ENCODE measurements around the gene CCDC38. TPM values are rescaled to one million over a fixed set of nuclear protein-coding genes. Genes with fewer than 3 reads are reported as not detected.

CCDC38 gene
- total RNA-seq, 1 experiment from 2014 or later, result 0.39 TPM

DNA sequence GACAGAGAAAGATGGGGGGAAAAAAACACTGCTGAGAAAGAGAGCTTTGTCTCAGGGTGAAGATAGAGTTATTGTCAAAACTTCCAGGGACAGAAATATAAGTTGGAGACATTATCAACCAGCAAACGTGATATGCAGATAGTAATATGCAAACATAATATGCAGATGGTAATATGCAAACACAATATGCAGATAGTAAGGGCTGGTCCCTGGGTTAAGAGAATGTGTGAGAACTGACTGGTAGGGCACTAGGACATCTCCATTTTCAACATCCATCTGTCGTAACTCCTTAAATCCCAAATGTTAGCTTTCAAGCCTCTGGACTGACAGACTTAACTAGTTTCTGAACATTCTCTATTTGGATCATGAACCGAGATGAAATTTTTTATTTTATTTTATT is 51.5 kb downstream of the CCDC38 start:
- no peaks in the 10 kb centered on the region for H3K9me3 ChIP-seq (replicated peaks)

DNA sequence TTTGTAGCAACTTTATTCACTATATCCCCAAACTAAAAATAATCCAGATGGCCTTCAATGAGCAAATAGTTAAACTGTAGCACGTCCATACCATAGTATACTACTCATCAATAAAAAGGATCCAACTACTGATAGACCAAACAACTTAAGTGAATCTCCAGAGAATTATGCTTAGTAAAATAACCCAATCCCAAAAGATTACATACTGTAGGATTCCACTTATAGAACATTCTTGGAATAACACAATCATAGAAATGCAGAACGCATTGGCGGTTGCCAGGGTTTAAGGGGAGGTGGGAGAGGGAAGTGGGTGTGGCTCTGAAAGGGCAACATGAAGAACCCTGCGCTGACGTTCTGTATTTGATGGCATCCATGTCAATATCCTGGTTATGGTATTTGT is 55.1 kb downstream of the CCDC38 start:
- Histone ChIP-seq H3K27ac (no peak overlapping the region), H3K27me3 (replicated peaks) (no peaks in the 10 kb centered on the region), H3K9me3 (replicated peaks) (no peaks in the 10 kb centered on the region; the same call in 1 of the 2 replicates), H3K36me3 (no peaks in the 10 kb centered on the region), H3K4me1 (replicated peaks) (peaks cover under 1% of the 10 kb centered on the region; the same call in 1 of the 2 replicates), H3K4me3 (no peak overlapping the region)
- no peak for DNase-seq (ENCODE audit: low read depth in 1 of 2, low spot score in 2 of 2)

More for the DNA sequence above, 51.5 kb downstream of the CCDC38 start:
- Histone ChIP-seq H3K4me3 (no peak overlapping the region), H3K36me3 (no peaks in the 10 kb centered on the region), H3K27me3 (replicated peaks) (no peaks in the 10 kb centered on the region), H3K4me1 (replicated peaks) (no peaks in the 10 kb centered on the region), H3K27ac (no peak overlapping the region)
- no peak for DNase-seq (ENCODE audit: low read depth in 1 of 2, low spot score in 2 of 2)

DNA sequence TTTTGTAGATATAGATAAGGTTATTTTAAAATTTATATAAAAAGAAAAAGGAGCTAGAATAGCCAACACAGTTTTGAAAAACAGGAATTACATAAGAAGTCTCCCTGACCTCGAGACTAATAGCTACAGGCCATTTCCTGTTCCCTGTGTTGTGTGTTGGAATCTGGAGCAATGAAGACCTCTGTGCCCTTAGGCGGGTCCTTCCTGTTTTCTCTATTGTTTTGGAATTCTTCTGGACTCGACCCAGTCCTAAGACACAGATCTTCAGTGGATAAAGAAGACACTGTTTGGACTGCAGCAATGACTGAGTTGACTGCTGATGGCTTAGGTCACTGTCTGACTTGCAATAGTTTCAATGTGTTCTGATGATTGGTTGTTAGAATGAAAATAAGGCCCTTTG is 57.4 kb downstream of the CCDC38 start:
- Histone ChIP-seq H3K9me3 (replicated peaks) (no peaks in the 10 kb centered on the region; the same call in 1 of the 2 replicates), H3K27me3 (replicated peaks) (no peaks in the 10 kb centered on the region), H3K4me3 (no peak overlapping the region), H3K27ac (no peak overlapping the region), H3K36me3 (no peaks in the 10 kb centered on the region), H3K4me1 (replicated peaks) (peaks cover 14% of the 10 kb centered on the region; the same call in 1 of the 2 replicates)
- no peak for DNase-seq (ENCODE audit: low read depth in 1 of 2, low spot score in 2 of 2)

DNA sequence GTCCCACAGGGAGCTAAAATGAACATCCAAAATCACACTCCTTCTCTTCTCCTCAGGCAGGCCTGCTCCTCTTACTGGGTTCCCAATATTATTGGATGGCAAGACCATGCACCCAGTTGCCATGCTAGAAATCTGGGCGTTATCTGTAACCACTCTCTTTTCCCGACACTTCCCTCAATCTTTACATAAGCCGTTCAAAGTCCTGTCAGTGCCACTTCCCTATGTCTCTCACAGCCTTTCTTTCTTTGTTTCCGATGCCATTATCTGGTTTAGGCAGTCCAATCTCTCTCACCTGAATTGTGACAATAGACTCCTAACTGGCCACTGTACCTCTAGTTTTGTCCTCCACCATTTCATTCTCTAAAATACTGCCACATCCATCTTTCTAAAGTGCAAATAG is 59.5 kb downstream of the CCDC38 start:
- Histone ChIP-seq H3K4me1 (replicated peaks) (peaks cover 14% of the 10 kb centered on the region; the same call in 1 of the 2 replicates), H3K36me3 (no peaks in the 10 kb centered on the region), H3K27me3 (replicated peaks) (no peaks in the 10 kb centered on the region), H3K9me3 (replicated peaks) (no peaks in the 10 kb centered on the region; the same call in 1 of the 2 replicates), H3K27ac (no peak overlapping the region), H3K4me3 (no peak overlapping the region)
- no peak for DNase-seq (ENCODE audit: low read depth in 1 of 2, low spot score in 2 of 2)

DNA sequence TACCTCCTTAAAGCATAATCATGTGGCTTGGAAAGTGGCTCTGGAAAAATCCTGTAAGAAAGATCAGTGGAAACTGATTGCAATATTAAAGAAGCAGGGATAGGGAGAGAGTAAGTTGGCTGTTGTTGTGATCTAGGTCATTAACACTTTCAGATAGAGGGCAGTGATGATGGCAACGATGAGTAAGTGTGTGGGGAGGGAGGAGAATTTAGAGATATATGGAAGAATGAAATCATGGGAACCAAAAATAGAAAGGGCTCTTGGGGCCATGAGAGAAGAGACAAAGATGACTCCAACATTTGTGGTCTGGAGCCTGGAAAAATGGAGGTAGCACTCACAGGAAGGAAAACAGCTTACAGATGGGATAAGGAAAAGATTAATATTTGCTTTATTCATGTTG is 60.3 kb downstream of the CCDC38 start:
- peaks cover 14% of the 10 kb centered on the region; the same call in 1 of the 2 replicates for H3K4me1 ChIP-seq (replicated peaks)
- peak overlapping the region; percentile 30 for H3K27ac ChIP-seq
- H3K36me3 ChIP-seq, result no peaks in the 10 kb centered on the region
- H3K9me3 ChIP-seq (replicated peaks), result no peaks in the 10 kb centered on the region; the same call in 1 of the 2 replicates
- no peak for DNase-seq (ENCODE audit: low read depth in 1 of 2, low spot score in 2 of 2)
- H3K4me3 ChIP-seq, result no peak overlapping the region
- no peaks in the 10 kb centered on the region for H3K27me3 ChIP-seq (replicated peaks)

DNA sequence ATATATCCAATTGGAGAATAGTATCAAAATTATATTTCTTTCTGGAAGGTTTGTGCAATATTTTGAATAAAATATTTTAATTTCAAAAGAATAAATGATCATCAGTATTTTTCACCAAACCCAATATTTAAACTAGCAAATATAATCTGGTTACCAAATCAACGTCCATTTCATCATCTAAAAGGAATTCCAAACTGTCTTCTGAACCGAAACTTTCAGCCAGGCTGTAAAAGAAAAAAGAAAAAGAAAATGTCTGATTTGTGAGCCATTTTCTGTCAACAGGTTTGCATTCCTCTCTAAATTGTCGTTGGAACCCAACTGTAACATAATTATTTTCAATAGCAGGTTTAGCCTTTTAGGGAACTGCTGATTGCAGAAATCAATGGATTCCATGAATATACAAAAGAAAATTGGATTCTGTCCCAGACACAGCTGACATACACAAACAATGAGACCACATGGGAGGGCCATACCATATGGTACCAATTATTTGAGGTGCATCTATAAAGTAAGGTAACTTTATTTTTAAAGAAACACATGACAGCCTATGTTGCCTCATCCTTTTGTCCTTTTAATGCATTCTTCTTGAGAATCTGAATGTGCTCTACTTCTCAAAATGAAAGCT is 61.0 kb downstream of the CCDC38 start:
- Histone ChIP-seq H3K27ac (peak overlapping the region; percentile 30), H3K9me3 (replicated peaks) (no peaks in the 10 kb centered on the region; the same call in 1 of the 2 replicates), H3K36me3 (no peaks in the 10 kb centered on the region), H3K4me3 (no peak overlapping the region), H3K27me3 (replicated peaks) (no peaks in the 10 kb centered on the region), H3K4me1 (replicated peaks) (peaks cover 14% of the 10 kb centered on the region; the same call in 1 of the 2 replicates)
- peak in 1 of 2 experiments; percentile 59 for DNase-seq (ENCODE audit: low read depth in 1 of 2, low spot score in 2 of 2)

DNA sequence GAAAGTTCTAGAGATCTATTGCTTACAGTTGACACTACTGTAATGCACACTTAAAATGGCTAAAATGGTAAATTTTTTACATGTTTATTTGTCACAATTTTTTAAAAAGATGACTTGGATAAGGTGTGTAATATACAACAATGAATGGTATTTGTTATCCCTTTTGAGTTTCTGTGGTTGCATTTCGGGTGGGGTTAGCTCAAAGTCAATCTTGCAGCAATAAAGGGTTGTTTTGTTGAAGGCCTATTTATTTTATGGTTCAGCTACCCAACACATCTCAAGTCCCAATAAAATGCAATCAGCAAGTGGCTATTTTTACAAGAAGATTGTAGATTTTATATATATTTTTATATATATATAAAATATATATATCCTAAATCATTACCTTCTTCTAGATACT is 61.5 kb downstream of the CCDC38 start:
- H3K27ac ChIP-seq, result peak overlapping the region; percentile 32; the same call in 1 of the 2 replicates
- no peak for DNase-seq (ENCODE audit: low read depth in 1 of 2, low spot score in 2 of 2)
- no peaks in the 10 kb centered on the region for H3K36me3 ChIP-seq
- H3K27me3 ChIP-seq (replicated peaks), result no peaks in the 10 kb centered on the region
- no peak overlapping the region for H3K4me3 ChIP-seq
- no peaks in the 10 kb centered on the region; the same call in 1 of the 2 replicates for H3K9me3 ChIP-seq (replicated peaks)
- peaks cover 14% of the 10 kb centered on the region; the same call in 1 of the 2 replicates for H3K4me1 ChIP-seq (replicated peaks)

DNA sequence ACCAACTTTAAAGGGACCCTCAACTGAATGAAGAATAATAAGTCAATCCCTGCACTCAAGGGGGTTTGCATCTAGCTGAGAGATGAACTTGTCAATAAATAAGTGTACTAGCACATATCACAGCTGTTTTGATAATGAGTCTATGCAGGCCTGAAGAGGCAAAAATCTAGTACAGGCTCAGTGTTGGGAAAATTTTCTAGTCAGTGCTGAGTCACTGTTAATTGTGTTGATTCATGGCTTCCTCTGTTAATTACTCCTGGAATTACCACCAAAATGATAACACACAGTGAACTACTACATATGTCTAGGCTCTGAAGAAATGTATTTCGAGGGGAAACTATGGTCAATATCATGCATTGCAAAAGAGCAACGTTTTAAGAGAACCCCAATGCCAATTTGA is 64.8 kb downstream of the CCDC38 start:
- H3K4me1 ChIP-seq (replicated peaks), result peaks cover 14% of the 10 kb centered on the region; the same call in 1 of the 2 replicates
- no peak overlapping the region for H3K4me3 ChIP-seq
- no peak for DNase-seq (ENCODE audit: low read depth in 1 of 2, low spot score in 2 of 2)
- H3K27ac ChIP-seq, result no peak overlapping the region
- no peaks in the 10 kb centered on the region for H3K9me3 ChIP-seq (replicated peaks)
- no peaks in the 10 kb centered on the region for H3K36me3 ChIP-seq
- no peaks in the 10 kb centered on the region for H3K27me3 ChIP-seq (replicated peaks)

DNA sequence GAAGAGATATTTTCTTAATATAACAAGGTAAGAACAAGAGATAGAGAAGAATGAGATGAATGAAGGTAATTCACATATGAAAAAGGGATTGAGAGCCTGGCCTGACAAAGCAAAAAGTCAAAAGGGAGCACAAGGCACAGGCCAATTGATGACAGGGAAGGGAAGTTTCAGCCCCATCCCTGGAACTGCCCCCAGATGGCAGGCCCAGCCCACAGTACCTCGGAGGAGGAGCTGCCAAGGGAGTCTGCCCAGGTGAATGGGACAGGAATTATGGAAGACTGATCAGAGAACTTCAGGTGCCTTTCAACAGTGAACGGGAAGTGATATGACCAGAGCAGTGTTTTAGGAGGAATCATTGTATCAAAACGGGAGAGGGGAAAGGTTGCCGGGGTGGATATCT is 68.0 kb downstream of the CCDC38 start:
- no peaks in the 10 kb centered on the region for H3K27me3 ChIP-seq (replicated peaks)
- H3K4me3 ChIP-seq, result no peak overlapping the region
- no peak for DNase-seq (ENCODE audit: low read depth in 1 of 2, low spot score in 2 of 2)
- peaks cover 6% of the 10 kb centered on the region; the same call in 1 of the 2 replicates for H3K36me3 ChIP-seq
- H3K27ac ChIP-seq, result no peak overlapping the region
- H3K4me1 ChIP-seq (replicated peaks), result no peaks in the 10 kb centered on the region
- no peaks in the 10 kb centered on the region for H3K9me3 ChIP-seq (replicated peaks)

DNA sequence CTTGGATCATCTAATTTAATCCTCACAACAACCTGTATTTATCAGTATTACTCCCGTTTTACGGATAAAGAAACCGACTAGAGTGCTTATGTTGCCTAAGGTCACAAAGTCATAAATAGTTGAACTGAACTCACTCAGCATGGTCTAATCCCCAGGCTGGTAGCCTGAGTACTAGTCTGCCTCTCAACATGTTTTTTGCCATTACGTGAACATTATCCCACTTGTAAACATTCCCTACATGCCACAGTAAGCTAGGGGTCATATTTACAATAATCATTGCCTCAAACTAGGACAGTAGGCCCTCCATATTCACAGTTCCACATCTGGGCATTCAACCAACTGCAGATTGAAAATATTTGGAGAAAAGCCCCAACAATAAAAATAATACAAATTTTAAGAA is 71.5 kb downstream of the CCDC38 start:
- H3K36me3 ChIP-seq, result peaks cover 28% of the 10 kb centered on the region
- H3K27me3 ChIP-seq (replicated peaks), result no peaks in the 10 kb centered on the region
- H3K4me1 ChIP-seq (replicated peaks), result no peaks in the 10 kb centered on the region
- no peak overlapping the region for H3K27ac ChIP-seq
- no peaks in the 10 kb centered on the region for H3K9me3 ChIP-seq (replicated peaks)
- H3K4me3 ChIP-seq, result no peak overlapping the region
- no peak for DNase-seq (ENCODE audit: low read depth in 1 of 2, low spot score in 2 of 2)

DNA sequence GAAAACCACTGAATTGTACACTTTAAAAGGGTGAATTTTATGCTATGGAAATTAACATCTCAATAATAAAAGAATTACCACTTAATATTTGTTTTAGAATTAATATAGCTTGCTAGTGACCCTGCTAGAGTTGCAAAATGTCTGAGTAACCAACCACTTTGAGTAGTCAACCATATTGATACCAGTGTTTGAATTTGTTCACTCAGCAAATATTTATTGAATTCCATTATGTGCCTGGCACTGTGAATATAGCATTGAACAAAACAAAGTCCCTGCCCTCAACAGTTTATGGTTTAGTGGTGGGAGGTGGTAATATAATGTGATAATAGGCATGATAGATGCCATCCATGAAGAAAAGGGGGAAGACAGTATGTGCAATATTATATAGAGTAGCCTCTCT is 79.1 kb downstream of the CCDC38 start:
- DNase-seq (ENCODE audit: low read depth in 1 of 2, low spot score in 2 of 2), result no peak

DNA sequence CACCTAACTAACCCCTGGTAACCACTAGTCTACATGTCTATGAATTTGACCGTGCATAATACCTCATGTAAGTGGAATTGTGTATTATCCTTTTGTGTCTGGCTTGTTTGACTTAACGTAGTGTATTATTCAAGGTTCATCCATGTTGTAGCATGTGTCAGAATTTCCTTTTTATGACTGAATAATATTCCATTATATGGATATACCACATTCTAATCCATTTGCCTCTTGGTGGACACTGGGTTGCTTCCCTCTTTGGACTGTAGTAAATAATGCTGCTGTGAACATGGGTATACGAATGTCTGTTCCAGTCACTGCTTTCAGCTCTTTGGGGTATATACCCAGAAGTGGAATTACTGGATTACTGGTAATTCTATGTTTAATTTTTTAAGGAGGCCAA is 80.4 kb downstream of the CCDC38 start:
- H3K4me1 ChIP-seq (replicated peaks), result peaks cover 10% of the 10 kb centered on the region
- no peaks in the 10 kb centered on the region for H3K27me3 ChIP-seq (replicated peaks)
- no peak overlapping the region for H3K4me3 ChIP-seq
- no peak overlapping the region for H3K27ac ChIP-seq
- H3K9me3 ChIP-seq (replicated peaks), result no peaks in the 10 kb centered on the region
- H3K36me3 ChIP-seq, result peaks cover 56% of the 10 kb centered on the region
- no peak for DNase-seq (ENCODE audit: low read depth in 1 of 2, low spot score in 2 of 2)

More for the DNA sequence above, 79.1 kb downstream of the CCDC38 start:
- H3K27me3 ChIP-seq (replicated peaks), result no peaks in the 10 kb centered on the region
- H3K36me3 ChIP-seq, result peaks cover 66% of the 10 kb centered on the region
- peaks cover 9% of the 10 kb centered on the region for H3K4me1 ChIP-seq (replicated peaks)
- no peak overlapping the region for H3K4me3 ChIP-seq
- no peak overlapping the region for H3K27ac ChIP-seq
- no peaks in the 10 kb centered on the region for H3K9me3 ChIP-seq (replicated peaks)

DNA sequence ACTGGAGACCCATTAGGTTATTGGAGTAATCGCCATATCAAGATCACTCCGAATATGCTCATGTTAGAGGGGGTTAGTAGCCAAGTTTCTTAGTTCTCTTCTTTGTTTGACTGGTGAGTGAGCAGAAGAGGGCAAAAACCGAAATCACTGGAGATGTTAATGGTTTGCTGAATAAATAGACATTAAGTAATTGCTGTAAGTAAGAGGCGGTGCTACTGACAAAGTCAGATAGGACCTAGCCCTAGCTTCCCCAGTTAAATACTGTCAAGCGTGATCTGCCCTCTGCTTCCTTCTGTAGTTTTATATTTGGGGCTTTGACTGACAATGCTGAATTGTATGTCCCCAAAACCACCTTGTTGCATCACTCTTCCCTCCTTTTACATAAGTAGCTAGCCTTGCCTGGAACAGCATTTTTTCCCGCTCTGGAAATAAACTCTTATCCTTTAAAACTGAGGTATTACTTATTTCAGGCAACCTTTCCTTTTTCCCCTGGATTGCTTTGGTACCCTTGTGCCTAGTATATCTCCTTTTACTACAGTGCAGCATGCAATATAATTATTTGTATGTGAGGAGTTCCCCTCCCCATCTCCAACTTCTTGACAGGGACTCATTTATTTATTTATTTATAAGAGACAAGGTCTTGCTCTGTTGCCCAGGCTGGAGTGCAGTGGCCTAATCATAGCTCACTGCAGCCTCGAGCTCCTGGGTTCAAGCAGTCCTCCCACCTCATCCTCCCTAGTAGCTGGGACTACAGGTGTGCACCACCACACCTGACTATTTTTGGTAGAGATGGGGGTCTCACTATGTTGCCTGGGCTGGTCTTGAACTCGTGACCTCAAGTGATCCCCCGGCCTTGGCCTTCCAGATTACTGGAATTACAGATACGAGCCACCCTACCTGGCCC is 82.2 kb downstream of the CCDC38 start:
- DNase-seq (ENCODE audit: low read depth in 1 of 2, low spot score in 2 of 2), result no peak
- peaks cover 10% of the 10 kb centered on the region for H3K4me1 ChIP-seq (replicated peaks)
- H3K4me3 ChIP-seq, result peak overlapping the region; percentile 62
- peaks cover 42% of the 10 kb centered on the region for H3K36me3 ChIP-seq
- no peak overlapping the region for H3K27ac ChIP-seq
- H3K9me3 ChIP-seq (replicated peaks), result no peaks in the 10 kb centered on the region
- no peaks in the 10 kb centered on the region for H3K27me3 ChIP-seq (replicated peaks)

DNA sequence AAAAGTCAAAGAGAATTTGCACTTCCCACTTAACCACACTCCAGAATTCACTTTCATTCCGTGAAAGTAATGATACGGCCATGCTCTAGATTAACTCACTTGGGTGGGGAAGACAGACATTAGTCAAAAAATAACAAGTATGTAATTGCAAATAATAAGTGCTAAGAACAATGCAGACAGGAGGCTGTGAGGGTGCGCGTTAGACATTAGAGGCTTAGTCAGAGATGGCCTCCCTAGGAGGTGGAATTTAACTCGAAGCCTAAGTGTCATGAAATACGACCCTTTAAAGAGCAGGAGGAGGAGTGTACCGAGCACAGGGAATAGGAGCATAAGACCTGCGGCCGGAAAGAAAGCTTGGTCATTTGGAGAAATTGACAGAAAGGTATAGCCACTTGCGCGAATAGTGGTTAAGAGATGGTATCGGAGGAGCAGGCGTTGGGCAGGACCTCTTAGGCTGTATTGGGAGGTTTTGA is 83.0 kb downstream of the CCDC38 start:
- Histone ChIP-seq H3K4me1 (replicated peaks) (peaks cover 10% of the 10 kb centered on the region), H3K9me3 (replicated peaks) (no peaks in the 10 kb centered on the region), H3K36me3 (peaks cover 35% of the 10 kb centered on the region), H3K27ac (no peak overlapping the region; the same call in 1 of the 2 replicates), H3K27me3 (replicated peaks) (no peaks in the 10 kb centered on the region), H3K4me3 (peak overlapping the region; percentile 62)
- no peak for DNase-seq (ENCODE audit: low read depth in 1 of 2, low spot score in 2 of 2)
